ENCODE data around the gene ZNF207.
A peak's percentile ranks its signal among the peaks of the same experiment; 100 is the strongest.

GRCh38 chr17:32319548-32319905, 30.4 kb upstream of the ZNF207 start:
- peak; percentile 99 for TF ChIP-seq RAD21 (IDR thresholded peaks at IDR 0.05; ENCODE audit: low read depth)
- TF ChIP-seq USF1 (IDR thresholded peaks at IDR 0.05), result no peak

Measured in Ishikawa (cell line).